ENCODE measurements around the gene GPM6B.
A peak's percentile ranks its signal among the peaks of the same experiment; 100 is the strongest.
"Not testable (repeated sequence)": the region's sequence is repeated elsewhere in the genome, so short reads cannot be mapped to it uniquely, and the experiment has no call there.

The GPM6B gene

GRCh38 chrX:13733506-13733905, 83.4 kb downstream of the GPM6B start:
- Histone ChIP-seq H3K4me3 (replicated peaks; ENCODE audit: insufficient read depth, low read length) (peak overlapping the region; percentile 57), H3K27me3 (ENCODE audit: insufficient read depth, poor library complexity, severe bottlenecking) (no peaks in the 10 kb centered on the region), H3K27ac (replicated peaks) (peak overlapping the region; percentile 90)
- TF ChIP-seq SPI1 (IDR thresholded peaks at IDR 0.05; ENCODE audit: borderline replicate concordance, low read depth) (no peak), POLR2AphosphoS5 (IDR thresholded peaks at IDR 0.05; ENCODE audit: low read depth) (no peak), REST (IDR thresholded peaks at IDR 0.05; ENCODE audit: insufficient replicate concordance, low read depth) (no peak), GABPA (IDR thresholded peaks at IDR 0.05; ENCODE audit: low read depth) (no peak)
- TF ChIP-seq, protein P1, sequence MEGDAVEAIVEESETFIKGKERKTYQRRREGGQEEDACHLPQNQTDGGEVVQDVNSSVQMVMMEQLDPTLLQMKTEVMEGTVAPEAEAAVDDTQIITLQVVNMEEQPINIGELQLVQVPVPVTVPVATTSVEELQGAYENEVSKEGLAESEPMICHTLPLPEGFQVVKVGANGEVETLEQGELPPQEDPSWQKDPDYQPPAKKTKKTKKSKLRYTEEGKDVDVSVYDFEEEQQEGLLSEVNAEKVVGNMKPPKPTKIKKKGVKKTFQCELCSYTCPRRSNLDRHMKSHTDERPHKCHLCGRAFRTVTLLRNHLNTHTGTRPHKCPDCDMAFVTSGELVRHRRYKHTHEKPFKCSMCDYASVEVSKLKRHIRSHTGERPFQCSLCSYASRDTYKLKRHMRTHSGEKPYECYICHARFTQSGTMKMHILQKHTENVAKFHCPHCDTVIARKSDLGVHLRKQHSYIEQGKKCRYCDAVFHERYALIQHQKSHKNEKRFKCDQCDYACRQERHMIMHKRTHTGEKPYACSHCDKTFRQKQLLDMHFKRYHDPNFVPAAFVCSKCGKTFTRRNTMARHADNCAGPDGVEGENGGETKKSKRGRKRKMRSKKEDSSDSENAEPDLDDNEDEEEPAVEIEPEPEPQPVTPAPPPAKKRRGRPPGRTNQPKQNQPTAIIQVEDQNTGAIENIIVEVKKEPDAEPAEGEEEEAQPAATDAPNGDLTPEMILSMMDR (IDR thresholded peaks at IDR 0.05; ENCODE audit: insufficient read depth, low read length) = no peak
- no peak for DNase-seq (ENCODE audit: low read depth in 1 of 2, low spot score in 1 of 2)

GRCh38 chrX:13732246-13733067, 84.4 kb downstream of the GPM6B start:
- Histone ChIP-seq H3K27me3 (ENCODE audit: insufficient read depth, poor library complexity, severe bottlenecking) (no peaks in the 10 kb centered on the region), H3K27ac (replicated peaks) (no peak overlapping the region), H3K4me3 (replicated peaks; ENCODE audit: insufficient read depth, low read length) (no peak overlapping the region)
- no peak for DNase-seq (ENCODE audit: low read depth in 1 of 2, low spot score in 1 of 2)
- TF ChIP-seq, protein P1 (IDR thresholded peaks at IDR 0.05; ENCODE audit: insufficient read depth, low read length) = no peak
- peak; percentile 44; the same call in 1 of the 2 replicates for TF ChIP-seq SPI1 (IDR thresholded peaks at IDR 0.05; ENCODE audit: borderline replicate concordance, low read depth)

DNA sequence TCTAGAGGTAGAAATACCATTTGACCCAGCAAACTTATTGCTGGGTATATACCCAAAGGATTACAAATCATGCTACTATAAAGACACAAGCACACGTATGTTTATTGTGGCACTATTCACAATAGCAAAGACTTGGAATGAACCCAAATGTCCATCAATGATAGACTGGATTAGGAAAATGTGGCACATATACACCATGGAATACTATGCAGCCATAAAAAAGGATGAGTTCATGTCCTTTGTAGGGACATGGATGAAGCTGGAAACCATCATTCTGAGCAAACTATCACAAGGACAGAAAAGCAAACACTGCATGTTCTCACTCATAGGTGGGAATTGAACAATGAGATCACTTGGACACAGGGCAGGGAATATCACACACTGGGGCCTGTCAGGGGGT, 86.4 kb downstream of the GPM6B start:
- not testable (repeated sequence) for H3K27me3 ChIP-seq (ENCODE audit: insufficient read depth, poor library complexity, severe bottlenecking); DNase-seq (ENCODE audit: low read depth in 1 of 2, low spot score in 1 of 2); H3K4me3 ChIP-seq (replicated peaks; ENCODE audit: insufficient read depth, low read length); H3K27ac ChIP-seq (replicated peaks)

- not testable (repeated sequence) for H3K4me3 ChIP-seq (replicated peaks; ENCODE audit: insufficient read depth, low read length); DNase-seq (ENCODE audit: low read depth in 1 of 2, low spot score in 1 of 2); H3K27me3 ChIP-seq (ENCODE audit: insufficient read depth, poor library complexity, severe bottlenecking); H3K27ac ChIP-seq (replicated peaks)
Observed at GRCh38 chrX:13726583-13726982, 90.3 kb downstream of the GPM6B start.

GRCh38 chrX:13724878-13725277, 92.0 kb downstream of the GPM6B start:
- not testable (repeated sequence) for DNase-seq (ENCODE audit: low read depth in 1 of 2, low spot score in 1 of 2); H3K4me3 ChIP-seq (replicated peaks; ENCODE audit: insufficient read depth, low read length); H3K27ac ChIP-seq (replicated peaks); H3K27me3 ChIP-seq (ENCODE audit: insufficient read depth, poor library complexity, severe bottlenecking)

- Histone ChIP-seq H3K27ac (replicated peaks) (no peak overlapping the region), H3K4me3 (replicated peaks; ENCODE audit: insufficient read depth, low read length) (no peak overlapping the region), H3K27me3 (ENCODE audit: insufficient read depth, poor library complexity, severe bottlenecking) (no peaks in the 10 kb centered on the region)
- DNase-seq (ENCODE audit: low read depth in 1 of 2, low spot score in 1 of 2) = peak in 1 of 2 experiments; percentile 11
- TF ChIP-seq GABPA (IDR thresholded peaks at IDR 0.05; ENCODE audit: low read depth) (no peak), SPI1 (IDR thresholded peaks at IDR 0.05; ENCODE audit: borderline replicate concordance, low read depth) (0 out of 2 replicates have a peak, but pooled peaks have one; percentile 3), REST (IDR thresholded peaks at IDR 0.05; ENCODE audit: insufficient replicate concordance, low read depth) (no peak)
Observed at GRCh38 chrX:13721819-13722519, 94.9 kb downstream of the GPM6B start.
